ENCODE results near the gene METRNL.
"Not testable (repeated sequence)": the region's sequence is repeated elsewhere in the genome, so short reads cannot be mapped to it uniquely, and the experiment has no call there.

METRNL gene

GRCh38 chr17:83041305-83041704 lies 38.1 kb upstream of the METRNL start:
- H3K4me2 ChIP-seq (ENCODE audit: low read length) = no peak overlapping the region
- H3K4me3 ChIP-seq (ENCODE audit: low read length) = no peak overlapping the region
- H3K27me3 ChIP-seq (ENCODE audit: control insufficient read depth, insufficient read depth, low read length) = no peaks in the 10 kb centered on the region
- no peaks in the 10 kb centered on the region for H3K4me1 ChIP-seq (ENCODE audit: control insufficient read depth, insufficient read depth, low read length)
- no peak overlapping the region for H3K9ac ChIP-seq (ENCODE audit: low read depth, low read length)
- H3K9me3 ChIP-seq (replicated peaks; ENCODE audit: low read length) = peaks cover 14% of the 10 kb centered on the region
- peaks cover 5% of the 10 kb centered on the region for H3K36me3 ChIP-seq (ENCODE audit: insufficient read depth, low read length)

DNA sequence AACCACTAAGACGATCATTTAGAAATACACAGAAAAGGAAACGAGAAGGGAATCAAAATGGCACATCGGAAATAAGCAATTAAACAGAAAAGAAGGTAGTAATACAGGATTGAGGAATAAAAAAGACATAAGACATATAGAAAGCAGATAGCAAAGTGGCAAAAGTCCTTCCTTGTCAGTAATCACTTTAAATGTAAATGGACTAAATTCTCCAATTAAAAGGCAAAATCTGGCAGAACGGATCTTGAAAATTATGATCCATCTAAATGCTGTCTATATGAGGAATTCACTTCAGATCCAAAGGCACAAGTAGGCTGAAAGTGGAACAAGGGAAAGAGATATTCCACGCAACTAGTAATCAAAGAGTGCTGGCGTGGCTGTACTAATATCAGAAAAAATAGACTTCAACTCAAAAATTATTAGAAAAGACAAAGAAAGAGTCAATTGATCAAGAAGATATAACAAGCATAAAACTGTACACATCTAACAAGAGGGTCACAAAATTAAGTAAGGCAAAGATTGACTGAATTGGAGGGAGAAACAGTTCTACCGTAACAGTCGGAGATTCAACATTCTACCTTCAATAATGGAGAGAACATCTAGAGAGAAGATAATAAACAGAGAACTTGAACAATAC lies 36.8 kb upstream of the METRNL start:
- peaks cover 14% of the 10 kb centered on the region for H3K9me3 ChIP-seq (replicated peaks; ENCODE audit: low read length)
- no peak overlapping the region for H3K9ac ChIP-seq (ENCODE audit: low read depth, low read length)
- no peaks in the 10 kb centered on the region for H3K4me1 ChIP-seq (ENCODE audit: control insufficient read depth, insufficient read depth, low read length)
- peaks cover 12% of the 10 kb centered on the region for H3K36me3 ChIP-seq (ENCODE audit: insufficient read depth, low read length)
- H3K4me3 ChIP-seq (ENCODE audit: low read length) = no peak overlapping the region
- no peak overlapping the region for H3K4me2 ChIP-seq (ENCODE audit: low read length)
- H3K27me3 ChIP-seq (ENCODE audit: control insufficient read depth, insufficient read depth, low read length) = no peaks in the 10 kb centered on the region

DNA sequence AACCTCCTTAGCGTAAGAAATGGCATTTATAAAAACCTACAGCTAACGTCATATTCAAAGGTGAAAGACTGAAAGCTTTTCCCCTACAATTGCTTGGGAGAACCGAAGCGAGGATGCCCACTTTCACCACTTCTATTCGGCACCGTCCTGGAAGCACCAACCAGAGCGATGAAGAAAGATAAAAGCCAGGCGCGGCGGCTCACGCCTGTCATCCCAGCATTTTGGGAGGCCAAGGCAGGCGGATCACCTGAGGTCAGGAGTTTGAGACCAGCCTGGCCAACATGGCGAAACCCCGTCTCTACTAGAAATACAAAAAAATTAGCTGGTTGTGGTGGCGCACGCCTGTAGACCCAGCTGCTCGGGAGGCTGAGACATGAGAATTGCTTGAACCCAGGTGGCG lies 34.9 kb upstream of the METRNL start:
- not testable (repeated sequence) for H3K27me3 ChIP-seq (ENCODE audit: control insufficient read depth, insufficient read depth, low read length); H3K4me3 ChIP-seq (ENCODE audit: low read length); H3K9ac ChIP-seq (ENCODE audit: low read depth, low read length)

GRCh38 chr17:83046448-83047181 lies 32.8 kb upstream of the METRNL start:
- H3K36me3 ChIP-seq (ENCODE audit: insufficient read depth, low read length) = peaks cover 12% of the 10 kb centered on the region
- H3K9me3 ChIP-seq (replicated peaks; ENCODE audit: low read length) = peaks cover 8% of the 10 kb centered on the region
- no peak overlapping the region for H3K4me2 ChIP-seq (ENCODE audit: low read length)
- H3K4me1 ChIP-seq (ENCODE audit: control insufficient read depth, insufficient read depth, low read length) = peaks cover 12% of the 10 kb centered on the region
- no peak overlapping the region for H3K9ac ChIP-seq (ENCODE audit: low read depth, low read length)
- H3K4me3 ChIP-seq (ENCODE audit: low read length) = no peak overlapping the region
- no peaks in the 10 kb centered on the region for H3K27me3 ChIP-seq (ENCODE audit: control insufficient read depth, insufficient read depth, low read length)

More for the DNA sequence above, 34.9 kb upstream of the METRNL start:
- Histone ChIP-seq H3K4me1 (ENCODE audit: control insufficient read depth, insufficient read depth, low read length) (peaks cover 11% of the 10 kb centered on the region), H3K9me3 (replicated peaks; ENCODE audit: low read length) (peaks cover 14% of the 10 kb centered on the region), H3K36me3 (ENCODE audit: insufficient read depth, low read length) (peaks cover 12% of the 10 kb centered on the region)
- not testable (repeated sequence) for H3K4me2 ChIP-seq (ENCODE audit: low read length)

DNA sequence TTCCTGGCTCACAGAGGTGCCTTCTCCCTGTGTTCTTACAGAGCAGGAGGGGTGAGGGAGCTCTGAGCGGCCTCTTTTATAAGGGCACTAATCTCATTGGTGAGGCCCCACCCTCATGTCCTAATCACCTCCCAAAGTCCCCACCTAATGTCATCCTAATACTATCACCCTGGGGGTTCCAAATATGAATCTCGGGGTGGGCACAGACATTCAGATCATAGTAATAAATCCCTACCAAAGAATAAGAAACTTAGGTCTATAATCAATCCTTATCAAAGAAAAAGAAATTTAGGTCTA lies 32.3 kb upstream of the METRNL start:
- Histone ChIP-seq H3K27me3 (ENCODE audit: control insufficient read depth, insufficient read depth, low read length) (no peaks in the 10 kb centered on the region), H3K36me3 (ENCODE audit: insufficient read depth, low read length) (peaks cover 12% of the 10 kb centered on the region), H3K4me2 (ENCODE audit: low read length) (no peak overlapping the region), H3K4me3 (ENCODE audit: low read length) (no peak overlapping the region), H3K4me1 (ENCODE audit: control insufficient read depth, insufficient read depth, low read length) (peaks cover 16% of the 10 kb centered on the region), H3K9ac (ENCODE audit: low read depth, low read length) (no peak overlapping the region), H3K9me3 (replicated peaks; ENCODE audit: low read length) (peaks cover 7% of the 10 kb centered on the region)

DNA sequence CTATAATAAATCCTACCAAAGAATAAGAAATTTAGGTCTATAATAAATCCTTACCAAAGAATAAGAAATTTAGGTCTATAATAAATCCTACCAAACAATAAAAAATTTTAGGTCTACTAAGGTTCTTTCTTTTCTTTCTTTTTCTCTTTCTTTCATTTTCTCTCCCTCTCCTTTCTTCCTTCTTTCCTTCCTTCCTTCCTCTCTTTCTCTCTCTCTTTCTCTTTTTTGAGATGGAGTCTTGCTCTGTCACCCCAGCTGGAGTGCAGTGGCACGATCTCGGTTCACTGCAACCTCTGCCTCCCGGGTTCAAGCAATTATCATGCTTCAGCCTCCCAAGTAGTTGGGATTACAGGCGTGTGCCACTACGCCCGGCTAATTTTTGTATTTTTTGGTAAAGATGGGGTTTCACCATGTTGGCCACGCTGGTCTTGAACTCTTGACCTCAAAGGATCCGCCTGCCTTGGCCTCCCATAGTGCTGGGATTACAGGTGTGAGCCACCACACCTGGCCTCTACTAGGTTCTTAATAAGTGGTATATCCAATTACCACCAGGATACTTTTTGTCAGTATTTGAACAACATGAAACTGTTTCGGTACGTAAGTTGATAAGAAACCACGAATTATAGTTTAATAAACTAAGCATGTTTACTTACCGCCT lies 31.5 kb upstream of the METRNL start:
- peak overlapping the region; percentile 68 for H3K4me2 ChIP-seq (ENCODE audit: low read length)
- not testable (repeated sequence) for H3K27me3 ChIP-seq (ENCODE audit: control insufficient read depth, insufficient read depth, low read length); H3K4me3 ChIP-seq (ENCODE audit: low read length); H3K9ac ChIP-seq (ENCODE audit: low read depth, low read length); H3K9me3 ChIP-seq (replicated peaks; ENCODE audit: low read length); H3K36me3 ChIP-seq (ENCODE audit: insufficient read depth, low read length)
- peaks cover 18% of the 10 kb centered on the region for H3K4me1 ChIP-seq (ENCODE audit: control insufficient read depth, insufficient read depth, low read length)

DNA sequence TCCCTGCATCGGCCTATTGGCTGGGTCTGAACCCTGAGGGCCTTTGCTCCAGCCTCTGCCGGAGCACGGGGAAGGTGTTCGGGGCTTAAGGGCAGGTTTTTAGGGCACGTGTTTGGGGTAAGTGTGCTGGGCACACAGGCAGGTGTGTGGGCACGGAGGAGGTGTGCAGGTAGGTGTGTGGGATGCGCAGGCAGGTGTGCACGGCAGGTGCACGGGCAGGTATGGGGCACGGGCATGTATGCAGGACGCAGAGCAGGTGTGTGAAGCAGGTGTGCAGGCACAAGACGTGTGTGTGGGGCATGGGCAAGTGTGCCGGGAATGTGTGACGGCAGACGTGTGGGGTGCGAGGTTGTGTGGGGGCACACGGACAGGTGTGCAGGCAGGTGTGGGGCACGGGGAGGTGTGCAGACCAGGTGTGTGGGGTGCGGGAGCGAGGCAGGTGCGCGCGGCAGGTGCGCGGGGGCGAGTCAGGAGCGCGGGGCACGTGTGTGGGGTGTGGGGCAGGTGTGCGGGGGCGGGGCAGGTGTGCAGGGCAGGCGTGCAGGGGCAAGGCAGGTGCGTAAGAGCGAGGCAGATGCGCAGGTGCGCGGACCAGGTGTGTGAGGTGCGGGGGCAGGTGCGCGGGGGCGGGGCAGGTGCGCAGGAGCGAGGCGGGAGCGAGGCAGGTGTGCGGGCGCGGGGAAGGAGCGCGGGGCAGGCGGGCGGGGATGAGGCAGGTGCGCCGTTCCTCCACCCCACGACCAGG lies 28.6 kb upstream of the METRNL start:
- H3K9ac ChIP-seq (ENCODE audit: low read depth, low read length) = peak overlapping the region; percentile 91
- H3K36me3 ChIP-seq (ENCODE audit: insufficient read depth, low read length) = peaks cover 7% of the 10 kb centered on the region
- peaks cover 26% of the 10 kb centered on the region for H3K4me1 ChIP-seq (ENCODE audit: control insufficient read depth, insufficient read depth, low read length)
- H3K27me3 ChIP-seq (ENCODE audit: control insufficient read depth, insufficient read depth, low read length) = no peaks in the 10 kb centered on the region
- peak overlapping the region; percentile 98 for H3K4me3 ChIP-seq (ENCODE audit: low read length)
- H3K4me2 ChIP-seq (ENCODE audit: low read length) = peak overlapping the region; percentile 99
- no peaks in the 10 kb centered on the region for H3K9me3 ChIP-seq (replicated peaks; ENCODE audit: low read length)

DNA sequence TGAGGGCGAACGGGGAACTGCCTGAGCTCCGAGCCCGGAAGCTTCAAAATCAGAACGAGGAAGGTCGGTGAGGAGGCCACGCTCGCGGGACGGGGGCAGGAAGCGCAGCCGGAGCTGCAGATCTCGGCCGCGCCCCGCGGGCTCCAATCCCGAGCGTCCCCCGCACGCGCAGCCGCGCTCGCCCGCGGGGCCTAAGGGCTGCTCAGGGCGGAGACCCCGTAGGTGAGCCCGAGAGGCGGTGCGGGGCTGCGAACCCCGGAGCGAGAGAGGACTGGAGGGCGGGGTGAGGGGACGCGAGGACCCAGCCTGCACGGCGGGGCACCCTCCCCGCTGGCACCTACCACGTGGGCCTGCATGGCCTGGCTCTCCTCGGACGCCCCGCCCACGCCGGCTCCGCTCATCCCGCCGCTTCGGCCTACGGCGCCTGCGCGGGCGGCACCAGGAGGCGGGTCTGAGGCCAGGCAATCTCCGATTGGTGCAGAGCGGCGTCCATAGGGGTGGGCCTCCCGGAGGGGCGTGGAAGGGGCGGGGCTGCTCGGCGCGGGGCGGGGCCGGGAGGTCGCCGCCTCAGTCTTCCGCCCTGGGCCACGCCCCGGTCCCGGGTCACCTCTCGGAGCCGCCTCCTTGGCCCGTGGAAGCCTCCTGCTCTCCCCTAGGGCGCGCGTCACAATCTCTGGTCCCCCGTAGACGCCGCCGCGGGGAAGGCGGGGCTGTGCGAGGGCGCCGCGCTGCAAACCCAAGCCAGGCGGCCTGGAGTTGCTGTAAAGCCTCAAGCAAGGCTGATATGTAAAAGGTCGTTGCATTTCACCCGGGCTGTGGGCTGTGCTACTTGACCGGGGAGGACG lies 27.8 kb upstream of the METRNL start:
- H3K4me2 ChIP-seq (ENCODE audit: low read length) = peak overlapping the region; percentile 99
- H3K9ac ChIP-seq (ENCODE audit: low read depth, low read length) = peak overlapping the region; percentile 91
- peak overlapping the region; percentile 98 for H3K4me3 ChIP-seq (ENCODE audit: low read length)
- H3K36me3 ChIP-seq (ENCODE audit: insufficient read depth, low read length) = peaks cover 4% of the 10 kb centered on the region
- no peaks in the 10 kb centered on the region for H3K9me3 ChIP-seq (replicated peaks; ENCODE audit: low read length)
- H3K27me3 ChIP-seq (ENCODE audit: control insufficient read depth, insufficient read depth, low read length) = no peaks in the 10 kb centered on the region
- peaks cover 33% of the 10 kb centered on the region for H3K4me1 ChIP-seq (ENCODE audit: control insufficient read depth, insufficient read depth, low read length)

DNA sequence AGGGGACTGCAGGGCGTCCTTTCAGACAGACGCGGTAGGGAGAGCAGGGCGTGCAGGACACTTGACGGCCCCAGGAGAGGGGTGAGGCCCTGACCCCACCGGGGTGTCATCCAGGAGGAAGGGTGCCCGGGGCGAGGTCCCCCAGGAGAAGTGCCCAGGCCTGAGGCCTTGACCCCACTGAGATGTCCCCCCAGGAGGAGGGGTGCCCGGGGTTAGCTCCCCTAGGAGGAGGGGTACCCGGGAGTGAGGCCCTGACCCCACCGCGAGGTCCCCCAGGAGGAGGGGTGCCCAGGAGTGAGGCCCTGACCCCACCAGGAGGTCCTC lies 27.2 kb upstream of the METRNL start:
- Histone ChIP-seq H3K4me1 (ENCODE audit: control insufficient read depth, insufficient read depth, low read length) (peaks cover 37% of the 10 kb centered on the region), H3K9me3 (replicated peaks; ENCODE audit: low read length) (no peaks in the 10 kb centered on the region), H3K9ac (ENCODE audit: low read depth, low read length) (peak overlapping the region; percentile 79), H3K36me3 (ENCODE audit: insufficient read depth, low read length) (no peaks in the 10 kb centered on the region), H3K4me3 (ENCODE audit: low read length) (peak overlapping the region; percentile 69), H3K4me2 (ENCODE audit: low read length) (peak overlapping the region; percentile 94), H3K27me3 (ENCODE audit: control insufficient read depth, insufficient read depth, low read length) (no peaks in the 10 kb centered on the region)

- H3K4me2 ChIP-seq (ENCODE audit: low read length) = no peak overlapping the region
- no peaks in the 10 kb centered on the region for H3K9me3 ChIP-seq (replicated peaks; ENCODE audit: low read length)
- H3K4me1 ChIP-seq (ENCODE audit: control insufficient read depth, insufficient read depth, low read length) = peaks cover 35% of the 10 kb centered on the region
- H3K9ac ChIP-seq (ENCODE audit: low read depth, low read length) = no peak overlapping the region
- H3K27me3 ChIP-seq (ENCODE audit: control insufficient read depth, insufficient read depth, low read length) = no peaks in the 10 kb centered on the region
- no peaks in the 10 kb centered on the region for H3K36me3 ChIP-seq (ENCODE audit: insufficient read depth, low read length)
- no peak overlapping the region for H3K4me3 ChIP-seq (ENCODE audit: low read length)
Measured at GRCh38 chr17:83053021-83053681, 26.3 kb upstream of the METRNL start.

All from skeletal muscle satellite cell (primary cell).